Dermis blood vessel endothelial cell (primary cell): ENCODE data around the gene PPP1CA. TPM values are rescaled to one million over a fixed set of nuclear protein-coding genes. Genes with fewer than 3 reads are reported as not detected.
A peak's percentile ranks its signal among the peaks of the same experiment; 100 is the strongest.

Experiments
- DNase-seq: peaks from one replicate; pipeline ENCODE4 v3.0.0; 2010
- total RNA-seq: library from RNA; depleted of rRNA; stranded (reverse); fragments of >200 nt; gene quantifications from 2 replicates; pipeline ENCODE4 v1.2.3, GENCODE V29; 2014

The PPP1CA gene
- total RNA-seq, 1 donor from 2014 or later, result 318 TPM

GRCh38 chr11:67367761-67368227, 33.9 kb downstream of the PPP1CA start:
- no peak for DNase-seq

GRCh38 chr11:67366961-67367760, 34.5 kb downstream of the PPP1CA start:
- DNase-seq, result no peak

GRCh38 chr11:67366546-67366945, 35.1 kb downstream of the PPP1CA start:
- no peak for DNase-seq

GRCh38 chr11:67365736-67366444, 35.8 kb downstream of the PPP1CA start:
- no peak for DNase-seq

- DNase-seq, result no peak
These were observed 36.6 kb downstream of the PPP1CA start for GRCh38 chr11:67364783-67365722.

GRCh38 chr11:67364169-67364568, 37.5 kb downstream of the PPP1CA start:
- no peak for DNase-seq

- peak; percentile 52 for DNase-seq
These were observed 43.6 kb downstream of the PPP1CA start for GRCh38 chr11:67357831-67358670.

GRCh38 chr11:67356864-67357561, 44.6 kb downstream of the PPP1CA start:
- peak; percentile 87 for DNase-seq

GRCh38 chr11:67356387-67356863, 45.2 kb downstream of the PPP1CA start:
- no peak for DNase-seq

GRCh38 chr11:67355794-67356386, 45.8 kb downstream of the PPP1CA start:
- no peak for DNase-seq

- no peak for DNase-seq
These were observed 46.5 kb downstream of the PPP1CA start for GRCh38 chr11:67355023-67355793.

- DNase-seq, result peak; percentile 92
These were observed 47.3 kb downstream of the PPP1CA start for GRCh38 chr11:67354075-67355022.

GRCh38 chr11:67353317-67354074, 48.2 kb downstream of the PPP1CA start, which contains the start of gene POLD4:
TSS of gene POLD4 (minus strand) at chr11:67353546. CDS start at chr11:67353399, 147 bp downstream.
- peak; percentile 95 for DNase-seq

GRCh38 chr11:67352546-67353316, 48.9 kb downstream of the PPP1CA start:
- no peak for DNase-seq

- peak; percentile 90 for DNase-seq
These were observed 50.2 kb downstream of the PPP1CA start for GRCh38 chr11:67351275-67352005.

- no peak for DNase-seq
These were observed 51.7 kb downstream of the PPP1CA start for GRCh38 chr11:67349928-67350465.
